Activated CD4-positive, alpha-beta T cell treated with anti-CD3 and anti-CD28 coated beads, Interleukin-2, Interleukin-4, amounts not matched to agents 100 ng/mL and 50 ng/mL, durations not matched to agents 16 hours and 8 hours (primary cell): ENCODE data around the gene PPEF1.
"Not testable (repeated sequence)": the region's sequence is repeated elsewhere in the genome, so short reads cannot be mapped to it uniquely, and the experiment has no call there.

ENCODE experiments used
- DNase-seq: peaks from one replicate; pipeline ENCODE4 v3.0.0-alpha.2; 2020; ENCODE audit warnings: low spot score

PPEF1 gene

DNA sequence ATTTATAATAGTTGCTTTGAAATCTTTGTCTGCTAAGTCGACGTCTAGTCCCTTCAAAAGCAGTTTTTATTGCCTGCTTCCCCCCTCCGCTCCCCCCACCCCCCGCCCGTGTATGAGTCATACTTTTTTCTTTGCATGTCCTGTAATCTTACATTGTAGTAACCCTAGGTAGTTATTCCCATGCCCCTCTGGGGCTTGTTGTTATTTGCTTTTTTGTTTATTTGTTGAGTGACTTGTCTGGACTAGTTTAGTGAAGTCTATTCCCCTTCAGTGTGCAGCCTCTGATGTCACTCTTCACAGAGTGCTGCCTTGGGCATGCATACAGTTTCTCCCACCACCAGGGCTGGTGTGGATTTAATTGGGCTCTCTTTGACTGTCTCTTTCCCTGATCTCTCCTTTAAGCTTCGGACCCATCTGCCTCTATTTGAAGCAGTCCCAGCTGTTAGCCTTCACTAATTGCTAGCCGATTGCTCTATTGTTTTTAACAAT, 86.2 kb downstream of the PPEF1 start:
- DNase-seq: no peak

DNA sequence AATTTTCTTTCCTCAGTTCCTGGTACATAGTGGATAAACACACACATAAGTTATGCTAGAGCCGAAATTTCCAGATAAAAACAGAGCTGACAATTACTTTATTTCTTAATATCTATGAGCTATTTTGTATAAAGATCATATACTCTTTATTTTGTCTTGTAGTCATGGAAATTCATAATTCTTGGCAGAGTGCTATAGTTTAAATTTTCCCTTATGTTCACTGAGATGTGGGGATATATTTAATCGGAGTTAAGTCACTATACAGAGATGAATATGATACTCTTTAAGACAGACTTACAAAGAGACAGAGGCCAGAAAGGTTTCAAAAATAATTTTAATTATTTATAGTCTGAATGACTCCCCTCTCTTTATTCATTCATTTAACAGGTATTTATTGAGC, 89.7 kb downstream of the PPEF1 start:
- DNase-seq: no peak

DNA sequence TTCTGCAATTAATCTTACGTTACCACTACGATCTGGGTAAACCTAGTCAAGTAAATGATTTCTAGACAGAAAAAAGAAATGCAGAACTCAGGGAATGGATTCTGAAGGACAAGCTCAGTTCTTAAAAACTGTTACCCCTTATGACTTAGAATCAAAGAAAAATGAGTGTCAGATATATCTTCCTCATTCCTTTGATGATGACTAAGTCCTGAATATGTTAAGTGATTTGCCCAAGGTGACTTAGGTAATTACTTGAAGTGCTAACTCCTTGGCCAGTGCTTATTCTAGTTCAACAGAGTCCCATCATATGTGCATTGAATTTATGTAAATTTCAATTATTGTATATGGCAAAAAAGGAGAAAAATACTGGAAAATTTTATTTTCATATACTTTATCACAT, 92.5 kb downstream of the PPEF1 start:
- DNase-seq: no peak

DNA sequence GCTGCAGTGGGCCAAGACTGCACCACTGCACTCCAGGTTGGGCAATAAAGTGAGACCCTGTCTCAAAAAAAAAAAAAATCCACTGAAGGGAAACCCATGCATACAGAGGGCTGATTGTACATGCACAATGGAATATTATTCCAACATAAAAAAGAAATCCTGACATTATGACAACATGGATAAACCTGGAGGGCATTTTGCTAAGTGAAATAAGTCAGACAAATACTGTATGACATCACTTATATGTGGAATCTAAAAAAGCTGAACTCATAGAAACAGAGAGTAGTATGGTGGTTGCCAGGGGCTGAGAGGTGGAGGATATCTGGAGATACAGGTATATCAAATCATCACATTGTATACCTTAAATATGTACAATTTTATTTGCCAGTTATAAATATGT, 102.2 kb downstream of the PPEF1 start:
- no peak for DNase-seq

DNA sequence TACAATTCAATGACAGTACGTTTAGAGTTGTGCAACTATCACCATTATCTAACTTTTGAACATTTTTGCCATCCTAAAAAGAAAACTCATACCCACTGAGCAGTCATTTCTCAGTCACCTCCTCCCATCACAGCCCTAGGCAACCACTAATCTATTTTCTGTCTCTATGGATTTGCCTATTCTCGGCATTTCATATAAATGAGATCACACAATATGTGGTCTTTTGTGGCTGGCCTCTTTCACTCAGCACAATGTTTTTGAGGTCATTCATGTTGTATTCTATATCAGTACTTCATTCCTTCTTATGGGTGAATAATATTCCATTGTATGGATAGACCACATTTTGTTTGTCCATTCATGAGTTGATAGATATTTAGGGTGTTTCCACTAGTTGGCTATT, 103.0 kb downstream of the PPEF1 start:
- no peak for DNase-seq

DNA sequence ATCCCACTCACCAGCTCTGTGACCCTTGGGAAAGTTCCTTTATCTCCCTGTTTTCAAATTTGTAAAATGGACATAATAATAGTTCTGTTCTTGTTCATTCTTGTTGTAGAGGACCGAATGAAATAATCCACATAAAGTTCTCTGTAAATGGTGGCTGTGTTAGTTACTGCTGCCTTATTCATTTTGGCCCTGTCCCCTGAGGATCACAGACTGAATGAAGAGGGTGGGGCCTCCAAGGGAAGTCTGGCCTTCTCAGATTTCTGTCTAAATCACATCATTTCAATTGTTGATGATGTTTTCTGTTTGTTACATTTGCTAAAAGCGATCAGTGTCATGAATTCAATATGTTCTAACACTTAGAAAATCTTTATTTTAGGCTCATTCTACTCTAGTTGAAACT, 117.9 kb downstream of the PPEF1 start:
- no peak for DNase-seq

DNA sequence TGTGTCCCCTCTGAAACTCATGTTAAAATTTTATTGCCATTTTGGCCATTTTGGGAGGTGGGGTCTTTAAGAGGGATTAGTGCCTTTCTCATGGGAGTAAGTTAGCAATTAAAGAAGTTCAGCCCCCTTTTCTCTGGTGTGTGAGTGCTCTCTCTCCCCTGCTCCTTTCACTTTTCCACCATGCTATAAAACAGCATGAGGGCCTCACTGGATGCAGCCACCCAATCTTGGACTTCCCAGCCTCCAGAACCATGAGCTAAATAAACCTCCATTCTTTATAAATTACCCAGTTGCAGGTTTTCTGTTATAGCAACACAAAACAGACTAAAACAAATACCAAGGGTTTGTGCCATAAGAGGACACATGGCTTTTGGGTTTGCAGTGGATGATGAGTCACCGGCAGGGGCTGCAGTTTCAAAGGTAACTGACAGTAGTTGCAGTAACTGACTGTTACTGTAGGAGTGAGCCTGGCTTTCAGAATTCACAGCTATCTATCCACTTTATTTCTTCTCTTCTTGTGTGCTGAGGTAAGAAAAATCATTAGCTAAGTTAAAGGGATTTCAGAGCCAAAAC, 121.5 kb downstream of the PPEF1 start:
- no peak for DNase-seq

DNA sequence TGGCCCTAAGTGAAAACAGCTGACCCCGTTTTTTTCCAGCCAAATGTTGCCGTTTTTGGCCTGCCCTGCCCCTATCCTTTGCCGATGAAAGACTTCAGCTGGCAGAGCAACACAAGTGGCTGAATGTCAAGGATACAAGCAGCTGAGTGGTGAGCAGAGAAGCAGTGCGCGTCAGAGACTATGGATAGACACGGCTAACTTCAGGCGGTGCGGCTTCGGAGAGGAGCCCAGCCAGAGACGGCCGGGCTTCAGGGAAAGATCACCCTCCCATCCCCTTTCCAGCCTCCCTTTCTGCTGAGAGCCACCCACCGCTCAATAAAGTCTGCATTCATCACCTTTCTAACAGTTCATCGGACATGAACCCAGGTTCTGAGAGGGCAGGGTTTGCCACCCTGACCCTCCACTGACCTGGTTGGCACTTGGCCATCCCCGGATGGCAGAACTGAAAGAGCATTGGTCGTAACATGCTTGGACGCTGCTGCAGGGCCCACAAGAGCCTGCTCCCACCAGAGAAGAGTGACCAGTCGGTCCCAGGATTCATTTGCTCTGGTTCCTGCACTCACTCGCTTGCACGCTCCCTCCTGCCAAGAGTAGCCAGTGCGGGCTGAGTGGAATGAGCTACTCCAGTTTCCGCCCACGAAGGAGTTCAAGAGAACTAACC, 125.8 kb downstream of the PPEF1 start:
- DNase-seq: no peak

DNA sequence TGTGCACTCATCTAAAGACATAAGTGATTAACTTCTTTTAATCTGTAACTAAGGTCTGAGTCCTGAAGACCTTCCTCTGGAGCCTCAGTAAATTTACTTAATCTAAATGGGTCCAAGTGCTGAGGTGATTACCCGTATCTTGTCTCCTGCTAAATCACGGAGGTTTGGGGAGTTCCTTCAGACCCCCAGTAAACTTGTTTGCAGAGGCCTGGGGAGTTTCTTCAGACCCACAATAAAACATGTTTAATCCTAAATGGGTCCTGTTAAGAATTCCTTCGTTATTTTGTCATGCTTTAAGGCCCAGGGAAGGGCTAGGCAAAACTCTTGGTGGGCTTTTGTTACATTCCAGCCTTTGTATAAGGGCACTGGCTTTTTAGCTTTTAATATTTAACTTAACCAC, 140.5 kb downstream of the PPEF1 start:
- DNase-seq: not testable (repeated sequence)

DNA sequence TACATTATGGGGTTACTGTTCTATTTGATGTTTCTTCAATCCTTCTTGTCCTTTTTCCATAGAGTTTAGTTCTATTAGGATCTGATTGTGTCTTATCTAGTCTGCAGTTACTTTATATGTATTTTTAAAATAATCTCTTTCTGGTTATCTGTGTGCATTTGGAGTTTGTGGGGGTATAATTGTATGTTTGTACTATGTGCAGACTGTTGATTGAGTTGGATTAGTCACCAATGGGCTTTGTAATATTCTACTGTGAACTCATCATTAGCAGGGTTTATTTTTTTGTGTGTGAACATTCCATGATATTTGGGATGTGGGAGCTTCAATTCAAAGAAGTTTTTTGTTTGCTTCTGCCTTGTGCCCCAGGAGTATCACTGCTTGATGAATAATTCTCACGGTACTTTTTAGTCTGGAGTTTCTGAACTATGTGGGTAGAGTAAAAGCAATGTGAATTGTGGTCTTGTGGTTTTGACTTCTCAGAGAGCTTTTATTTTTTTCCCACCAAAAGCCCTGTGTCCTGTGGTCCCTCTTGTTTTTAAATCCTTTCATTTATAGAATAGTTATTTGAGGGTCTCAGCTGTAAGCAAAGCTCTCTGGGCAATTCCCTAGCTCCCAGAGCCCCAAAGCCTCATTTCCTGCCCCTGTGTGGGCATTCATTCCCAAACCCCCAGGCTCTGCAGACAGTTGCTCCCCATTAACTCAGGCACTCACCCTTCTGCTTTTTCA, 148.6 kb downstream of the PPEF1 start:
- peak; percentile 1 for DNase-seq

DNA sequence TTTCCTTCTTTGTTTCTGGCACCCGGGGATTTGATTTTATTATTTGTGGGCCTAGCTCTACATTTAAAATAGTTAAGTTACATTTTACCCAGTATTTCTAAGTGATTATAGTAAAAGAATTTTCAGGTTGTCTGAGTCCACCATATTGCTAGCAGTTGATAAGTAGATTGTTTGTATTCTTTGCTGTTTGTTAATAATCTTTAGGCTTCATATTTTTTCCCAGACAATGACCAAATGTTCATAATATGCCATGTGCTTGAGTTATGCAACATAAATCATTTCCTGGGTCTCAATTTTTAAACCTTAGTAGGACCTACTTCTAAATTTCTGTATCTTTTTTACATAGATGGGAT, 149.2 kb downstream of the PPEF1 start:
- DNase-seq: no peak

DNA sequence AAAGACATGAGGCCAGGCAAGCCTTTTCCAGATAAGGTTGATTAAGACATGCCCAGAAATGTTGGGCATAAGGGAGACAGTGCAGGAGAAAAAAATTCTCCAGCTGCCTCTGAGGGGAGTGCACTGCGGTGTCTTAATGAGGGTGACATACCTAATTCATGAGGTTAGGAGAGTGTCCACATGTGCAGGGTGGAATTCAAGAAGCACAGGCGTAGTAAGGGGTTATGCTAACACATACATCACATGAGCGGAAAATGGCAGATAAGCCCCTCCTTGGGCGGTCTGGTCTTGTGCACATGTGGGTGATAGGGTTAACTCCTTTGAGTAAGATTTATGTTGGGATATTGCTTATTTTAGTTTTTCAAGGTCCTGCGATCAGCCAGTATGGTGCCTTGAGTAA, 154.1 kb downstream of the PPEF1 start:
- no peak for DNase-seq

DNA sequence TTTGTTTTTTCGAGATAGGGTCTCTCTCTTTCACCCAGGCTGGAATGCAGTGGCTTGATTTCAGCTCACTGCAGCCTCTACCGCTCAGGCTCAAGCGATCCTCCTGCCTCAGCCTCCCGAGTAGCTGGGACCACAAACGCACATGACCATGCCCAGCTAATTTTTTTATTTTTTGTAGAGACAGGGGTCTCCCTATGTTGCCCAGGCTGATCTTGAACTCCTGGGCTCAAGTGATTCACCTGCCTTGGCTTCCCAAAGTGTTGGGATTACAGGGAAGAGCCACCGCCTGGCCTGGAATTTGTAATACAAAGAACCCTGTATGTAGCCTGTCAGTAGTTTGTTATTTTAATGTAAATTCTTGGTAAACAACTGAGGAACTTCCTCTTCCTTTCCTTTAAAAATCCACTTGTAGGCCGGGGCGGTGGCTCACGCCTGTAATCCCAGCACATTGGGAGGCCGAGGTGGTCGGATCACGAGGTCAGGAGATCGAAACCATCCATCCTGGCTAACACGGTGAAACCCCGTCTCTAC, 157.0 kb downstream of the PPEF1 start:
- no peak for DNase-seq

DNA sequence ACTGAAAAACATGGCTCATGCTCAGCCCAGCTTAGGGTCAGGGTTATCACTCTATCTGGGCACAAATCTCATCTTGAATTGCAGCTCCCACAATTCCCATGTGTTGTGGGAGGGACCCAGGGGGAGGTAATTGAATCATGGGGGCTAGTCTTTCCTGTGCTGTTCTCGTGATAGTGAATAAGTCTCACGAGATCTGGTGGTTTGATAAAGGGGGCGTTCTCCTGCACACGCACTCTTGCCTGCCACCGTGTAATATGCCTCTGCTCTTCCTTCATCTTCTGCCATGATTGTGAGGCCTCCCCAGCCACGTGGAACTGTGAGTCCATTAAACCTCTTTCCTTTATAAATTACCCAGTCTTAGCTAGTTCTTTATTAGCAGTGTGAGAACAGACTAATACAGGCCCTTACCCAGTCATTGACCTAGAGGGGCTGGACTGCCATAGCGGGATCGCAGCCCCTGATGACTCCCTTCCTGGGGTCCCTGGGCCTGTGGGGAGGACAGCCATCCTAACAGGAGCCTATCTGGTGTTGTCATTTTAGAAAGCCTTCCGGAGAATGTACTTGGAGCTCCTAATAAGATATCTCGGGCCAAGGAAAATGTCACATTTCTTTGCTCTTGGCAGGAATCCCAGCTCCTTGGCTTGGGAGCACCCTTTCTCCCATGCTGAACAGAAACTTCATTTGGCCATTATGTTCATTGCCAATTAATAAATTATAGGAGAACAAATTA, 163.9 kb downstream of the PPEF1 start:
- DNase-seq: no peak

DNA sequence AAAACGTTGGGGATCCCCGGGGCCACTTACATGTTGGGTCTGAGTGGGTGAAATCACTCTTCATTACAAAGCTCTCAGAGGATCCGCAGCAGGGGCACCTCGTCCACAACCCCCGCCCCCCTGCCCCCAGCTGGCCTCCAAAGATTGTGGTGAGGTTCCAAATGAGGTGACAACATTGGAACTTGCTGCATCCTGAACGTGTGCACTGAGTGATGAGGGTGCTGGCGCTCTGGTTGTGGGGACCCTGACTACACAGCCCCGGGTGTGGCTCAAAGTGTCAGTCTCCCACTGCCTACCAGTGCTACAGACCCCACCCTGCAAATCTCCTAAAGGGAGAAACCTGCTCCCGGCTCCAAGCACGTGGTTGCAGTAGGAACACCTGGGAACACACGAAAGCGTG, 164.5 kb downstream of the PPEF1 start:
- no peak for DNase-seq

DNA sequence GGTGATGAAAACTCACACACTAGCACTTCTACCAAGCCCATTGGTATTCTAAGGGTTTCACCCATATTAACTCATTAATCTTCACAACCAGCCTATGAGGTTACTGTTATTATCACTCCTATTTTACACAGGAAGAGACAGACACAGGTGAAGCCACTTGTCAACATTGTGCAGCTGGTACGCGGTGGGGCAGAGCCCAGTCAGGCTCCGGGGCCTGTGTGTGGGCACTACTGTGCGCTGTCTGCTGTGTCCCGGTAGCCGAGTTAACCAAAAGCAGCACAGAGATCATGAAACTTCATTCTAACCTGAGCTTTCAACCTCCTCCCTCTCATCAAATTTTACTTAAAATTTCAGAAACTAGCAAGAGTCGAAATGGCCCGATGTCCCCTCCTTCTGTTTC, 165.2 kb downstream of the PPEF1 start:
- no peak for DNase-seq

DNA sequence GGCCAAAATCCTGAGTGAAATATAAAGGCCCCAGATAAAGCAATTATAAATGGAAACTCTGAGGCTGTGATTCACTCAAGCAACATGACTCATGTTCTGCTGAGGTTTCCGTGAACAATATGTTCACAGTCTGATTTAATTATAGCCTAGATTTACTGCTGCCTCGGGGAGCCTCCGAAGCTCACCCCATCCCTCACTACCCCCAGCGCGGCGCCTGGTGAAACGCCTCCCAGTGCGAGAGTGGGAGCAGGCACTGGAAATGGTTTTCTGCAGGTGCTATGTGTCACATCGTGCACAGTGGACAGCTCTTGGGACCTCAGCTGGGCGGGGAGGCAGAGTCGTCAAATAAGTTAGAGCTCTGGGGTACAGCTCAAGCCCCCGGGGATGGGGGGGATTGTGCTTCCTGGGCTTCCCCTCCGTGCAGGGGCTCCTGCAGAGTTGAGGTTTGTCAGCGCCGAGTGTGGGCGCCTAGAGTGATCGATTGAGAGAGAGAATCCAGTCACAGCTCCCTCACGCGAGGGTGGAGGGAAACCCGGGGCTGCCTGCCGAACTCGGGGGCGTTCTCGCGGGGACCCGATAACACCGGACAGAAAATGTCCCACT, 165.8 kb downstream of the PPEF1 start:
- DNase-seq: peak; percentile 4

DNA sequence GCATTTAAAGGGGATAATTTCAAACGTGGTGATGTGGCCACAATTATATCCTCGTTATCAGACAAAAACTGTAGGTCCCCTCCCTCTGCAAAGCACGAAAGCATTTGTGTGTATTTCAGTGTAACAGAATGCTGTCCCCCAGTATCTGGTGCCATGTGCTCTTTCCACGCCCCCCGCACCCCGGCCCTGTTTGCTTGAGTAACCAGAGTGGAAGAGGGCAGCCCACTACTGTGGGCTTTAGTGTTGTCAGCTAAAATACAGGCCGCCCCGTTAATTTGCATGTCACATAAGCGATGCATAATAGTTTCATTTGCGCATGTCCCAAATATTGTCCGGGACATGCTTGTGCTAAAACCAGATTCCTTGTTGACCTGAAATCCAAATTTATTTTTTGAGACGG, 166.4 kb downstream of the PPEF1 start:
- no peak for DNase-seq

DNA sequence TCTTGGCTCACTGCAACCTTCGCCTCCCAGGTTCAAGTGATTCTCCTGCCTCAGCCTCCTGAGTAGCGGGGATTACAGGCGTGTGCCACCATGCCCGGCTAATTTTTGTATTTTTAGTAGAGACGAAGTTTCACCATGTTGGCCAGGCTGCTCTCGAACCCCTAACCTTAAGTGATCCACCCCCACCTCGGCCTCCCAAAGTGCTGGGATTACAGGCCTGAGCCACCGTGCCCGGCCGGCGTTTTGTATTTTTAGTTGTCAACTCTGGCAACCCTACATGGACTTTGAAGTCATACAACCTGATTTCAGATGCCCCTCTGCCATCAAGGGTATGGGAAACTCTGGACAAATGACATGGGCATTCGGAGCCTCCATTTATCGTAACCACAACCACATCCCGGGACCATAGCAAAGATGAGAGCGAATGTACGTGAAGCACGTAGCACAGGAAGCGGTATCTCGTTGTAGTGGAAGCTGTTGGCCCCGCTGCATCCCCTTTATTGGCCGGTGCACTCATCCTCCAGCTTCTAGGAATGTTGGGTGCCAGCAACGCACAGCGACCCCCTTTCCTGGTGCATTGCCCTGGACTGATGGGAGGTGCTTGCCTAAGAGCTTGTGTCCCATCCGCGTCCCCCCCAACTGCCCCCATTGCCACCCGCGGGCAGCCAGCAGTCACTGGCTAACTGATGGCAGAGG, 167.3 kb downstream of the PPEF1 start:
- DNase-seq: no peak

DNA sequence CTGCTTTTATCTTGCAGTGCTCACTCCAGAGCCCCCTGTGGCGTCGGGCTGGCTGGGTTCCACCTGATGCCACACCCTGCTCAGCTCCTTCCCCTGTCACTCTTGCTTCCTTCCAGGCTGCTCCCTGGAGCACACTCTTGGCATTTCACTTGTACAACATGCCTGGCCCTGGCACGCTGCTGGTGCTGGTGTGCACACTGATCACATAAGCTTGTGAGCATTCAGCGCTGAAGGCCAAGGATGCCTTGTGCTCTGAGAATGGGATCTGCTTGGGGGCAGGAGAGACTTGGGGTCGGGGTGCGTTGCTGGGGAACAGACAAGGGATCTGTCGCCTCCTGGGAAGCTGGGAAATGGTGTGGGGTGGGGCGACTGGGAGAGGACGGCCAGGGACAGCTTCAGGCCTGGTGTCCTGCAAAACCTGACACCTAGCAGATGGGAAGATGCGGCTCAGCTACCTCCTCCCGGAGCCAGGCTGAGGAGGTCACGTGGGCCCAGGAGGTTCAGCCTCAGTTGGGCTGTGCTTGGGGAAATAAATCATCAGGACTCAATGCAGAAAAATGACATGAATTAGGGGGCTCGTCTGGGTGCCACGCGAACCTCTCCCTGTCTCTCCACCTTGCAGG, 167.9 kb downstream of the PPEF1 start:
- no peak for DNase-seq

DNA sequence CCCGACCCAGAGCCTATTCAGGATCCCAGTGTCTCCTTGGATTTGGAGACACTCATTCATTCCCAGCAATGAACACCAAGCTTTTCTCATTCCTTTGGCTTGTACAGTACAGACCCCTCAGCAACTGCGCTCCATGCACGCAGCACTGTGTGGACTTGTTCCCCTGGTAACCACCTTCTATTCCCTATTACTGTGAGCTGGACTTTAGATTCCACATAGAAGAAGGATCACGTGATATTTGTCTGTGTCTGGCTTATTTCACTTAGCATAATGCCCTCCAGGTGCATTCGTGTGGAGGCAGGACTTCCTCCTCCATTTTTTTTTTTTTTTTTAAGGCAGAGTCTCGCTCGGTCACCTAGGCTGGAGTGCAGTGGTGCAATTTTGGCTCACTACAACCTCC, 170.0 kb downstream of the PPEF1 start:
- no peak for DNase-seq
